ENCODE measurements around the gene RFX4. TPM values are rescaled to one million over a fixed set of nuclear protein-coding genes. Genes with fewer than 3 reads are reported as not detected.

Gene RFX4
- total and polyA plus RNA-seq, 9 of the 15 experiments (the other 6 are each of a cell fraction or from before 2014, with no cell fraction given): not detected

GRCh38 chr12:106774005-106774807 lies 191.4 kb downstream of the RFX4 start, which contains the start of gene RIC8B (continued):
- TF ChIP-seq ZHX1 (conservative IDR thresholded peaks at IDR 0.05; ENCODE audit: low read length) (0 out of 2 replicates have a peak, but pooled peaks have one; percentile 15), DPF2 (IDR thresholded peaks at IDR 0.05) (peak; percentile 33; the same call in 1 of the 2 replicates), ZFP36 (IDR thresholded peaks at IDR 0.05; ENCODE audit: low read depth, low read length, partially characterized antibody) (no peak), RBM22 (IDR thresholded peaks at IDR 0.05; ENCODE audit: low read depth, low read length, poor library complexity, severe bottlenecking) (peak; percentile 41), ZNF766 (CRISPR knock-in tag; conservative IDR thresholded peaks at IDR 0.05) (peak; percentile 98), SMARCC2 (IDR thresholded peaks at IDR 0.05; ENCODE audit: low read depth) (no peak), SRSF3 (IDR thresholded peaks at IDR 0.05; ENCODE audit: insufficient read depth, low read length) (no peak), RBM25 (IDR thresholded peaks at IDR 0.05; ENCODE audit: low read depth, low read length, severe bottlenecking) (peak; percentile 40), CXXC5 (CRISPR knock-in tag; IDR thresholded peaks at IDR 0.05) (peak; percentile 62), NCOA6 (IDR thresholded peaks at IDR 0.05) (no peak), FOXJ2 (tag; IDR thresholded peaks at IDR 0.05) (no peak), CBX2 (IDR thresholded peaks at IDR 0.05; ENCODE audit: insufficient read depth, low read length, poor library complexity, severe bottlenecking) (no peak), PTTG1 (tag; IDR thresholded peaks at IDR 0.05; ENCODE audit: low read depth) (no peak), KLF6 (CRISPR knock-in tag; IDR thresholded peaks at IDR 0.05; ENCODE audit: borderline replicate concordance) (no peak)
